MG63 (cell line): ENCODE data around the gene BEND6. TPM values are rescaled to one million over a fixed set of nuclear protein-coding genes. Genes with fewer than 3 reads are reported as not detected.

Experiments used
- DNase-seq: peaks from one replicate; pipeline ENCODE4 v3.0.0-alpha.2; 2020
- H3K27me3 ChIP-seq: fragments of 250-450 bp; sonication (Bioruptor Pico); 2 replicates; pipeline ENCODE4 v1.5.1; 2020; ENCODE audit warnings: mild to moderate bottlenecking, moderate library complexity
- H3K36me3 ChIP-seq: fragments of 250-450 bp; sonication (Bioruptor Pico); 2 replicates; pipeline ENCODE4 v1.5.1; 2020; ENCODE audit warnings: mild to moderate bottlenecking, moderate library complexity
- H3K4me3 ChIP-seq: fragments of 250-450 bp; sonication (Bioruptor Pico); 2 replicates; pipeline ENCODE4 v1.5.1; 2020; ENCODE audit warnings: mild to moderate bottlenecking, moderate library complexity
- H3K9me3 ChIP-seq: fragments of 250-450 bp; sonication (Bioruptor Pico); 2 replicates; pipeline ENCODE4 v1.5.1; 2020; ENCODE audit warnings: mild to moderate bottlenecking, moderate library complexity
- total RNA-seq: library from RNA; depleted of rRNA; stranded (reverse); fragments of >200 nt; shearing (Covaris generic); gene quantifications from 2 replicates; pipeline ENCODE4 v1.2.3, GENCODE V29; 2014; ENCODE audit warnings: low replicate concordance

BEND6 gene
- total RNA-seq, 1 experiment from 2014 or later: 0.49 TPM

GRCh38 chr6:56958481-56958880 is 3.6 kb downstream of the BEND6 start:
- DNase-seq: peak; percentile 13
- no peaks in the 10 kb centered on the region for H3K36me3 ChIP-seq
- H3K4me3 ChIP-seq: no peak overlapping the region
- no peaks in the 10 kb centered on the region for H3K9me3 ChIP-seq
- H3K27me3 ChIP-seq: no peaks in the 10 kb centered on the region

- Histone ChIP-seq H3K36me3 (no peaks in the 10 kb centered on the region), H3K27me3 (no peaks in the 10 kb centered on the region), H3K9me3 (no peaks in the 10 kb centered on the region), H3K4me3 (no peak overlapping the region)
- peak; percentile 28 for DNase-seq
These were observed 4.2 kb downstream of the BEND6 start for GRCh38 chr6:56959094-56959493.

- H3K36me3 ChIP-seq: no peaks in the 10 kb centered on the region
- DNase-seq: no peak
- no peaks in the 10 kb centered on the region for H3K27me3 ChIP-seq
- H3K4me3 ChIP-seq: no peak overlapping the region
- no peaks in the 10 kb centered on the region for H3K9me3 ChIP-seq
These were observed 5.0 kb downstream of the BEND6 start for GRCh38 chr6:56959938-56960337.

- Histone ChIP-seq H3K9me3 (no peaks in the 10 kb centered on the region), H3K36me3 (no peaks in the 10 kb centered on the region), H3K4me3 (no peak overlapping the region), H3K27me3 (no peaks in the 10 kb centered on the region)
- DNase-seq: no peak
These were observed 6.2 kb downstream of the BEND6 start for GRCh38 chr6:56961151-56961550.

GRCh38 chr6:56962441-56962840 is 7.5 kb downstream of the BEND6 start:
- Histone ChIP-seq H3K9me3 (no peaks in the 10 kb centered on the region), H3K27me3 (no peaks in the 10 kb centered on the region), H3K4me3 (no peak overlapping the region), H3K36me3 (no peaks in the 10 kb centered on the region)
- DNase-seq: peak; percentile 50

- Histone ChIP-seq H3K9me3 (no peaks in the 10 kb centered on the region), H3K36me3 (no peaks in the 10 kb centered on the region), H3K27me3 (no peaks in the 10 kb centered on the region), H3K4me3 (no peak overlapping the region)
- DNase-seq: no peak
These were observed 8.1 kb downstream of the BEND6 start for GRCh38 chr6:56963043-56963442.

GRCh38 chr6:56963793-56964192 is 8.9 kb downstream of the BEND6 start:
- H3K4me3 ChIP-seq: no peak overlapping the region
- no peaks in the 10 kb centered on the region for H3K9me3 ChIP-seq
- H3K36me3 ChIP-seq: no peaks in the 10 kb centered on the region
- DNase-seq: no peak
- H3K27me3 ChIP-seq: no peaks in the 10 kb centered on the region

GRCh38 chr6:56965126-56965525 is 10.2 kb downstream of the BEND6 start:
- Histone ChIP-seq H3K4me3 (no peak overlapping the region), H3K36me3 (no peaks in the 10 kb centered on the region), H3K9me3 (no peaks in the 10 kb centered on the region), H3K27me3 (no peaks in the 10 kb centered on the region)
- no peak for DNase-seq

GRCh38 chr6:56970849-56971248 is 15.9 kb downstream of the BEND6 start:
- Histone ChIP-seq H3K4me3 (no peak overlapping the region), H3K36me3 (no peaks in the 10 kb centered on the region), H3K27me3 (no peaks in the 10 kb centered on the region), H3K9me3 (no peaks in the 10 kb centered on the region)
- no peak for DNase-seq

- no peak for DNase-seq
- Histone ChIP-seq H3K4me3 (no peak overlapping the region), H3K36me3 (no peaks in the 10 kb centered on the region), H3K9me3 (peaks cover 6% of the 10 kb centered on the region), H3K27me3 (no peaks in the 10 kb centered on the region)
These were observed 22.3 kb downstream of the BEND6 start for GRCh38 chr6:56977192-56977591.

- peaks cover 6% of the 10 kb centered on the region for H3K9me3 ChIP-seq
These were observed 23.6 kb downstream of the BEND6 start for GRCh38 chr6:56978530-56978929.

GRCh38 chr6:56984361-56984760 is 29.5 kb downstream of the BEND6 start:
- DNase-seq: no peak
- no peaks in the 10 kb centered on the region for H3K36me3 ChIP-seq
- H3K27me3 ChIP-seq: no peaks in the 10 kb centered on the region

More at GRCh38 chr6:56978530-56978929, 23.6 kb downstream of the BEND6 start:
- H3K4me3 ChIP-seq: no peak overlapping the region
- no peaks in the 10 kb centered on the region for H3K27me3 ChIP-seq
- no peaks in the 10 kb centered on the region for H3K36me3 ChIP-seq
- DNase-seq: no peak

GRCh38 chr6:56984884-56985283 is 30.0 kb downstream of the BEND6 start:
- DNase-seq: no peak
- no peaks in the 10 kb centered on the region for H3K27me3 ChIP-seq
- no peaks in the 10 kb centered on the region for H3K36me3 ChIP-seq
- H3K4me3 ChIP-seq: no peak overlapping the region
- H3K9me3 ChIP-seq: no peaks in the 10 kb centered on the region

More at GRCh38 chr6:56984361-56984760, 29.5 kb downstream of the BEND6 start:
- H3K9me3 ChIP-seq: no peaks in the 10 kb centered on the region
- H3K4me3 ChIP-seq: no peak overlapping the region

- DNase-seq: no peak
- Histone ChIP-seq H3K4me3 (no peak overlapping the region), H3K36me3 (no peaks in the 10 kb centered on the region), H3K9me3 (no peaks in the 10 kb centered on the region), H3K27me3 (no peaks in the 10 kb centered on the region)
These were observed 31.7 kb downstream of the BEND6 start for GRCh38 chr6:56986611-56987010.

- no peak for DNase-seq
- Histone ChIP-seq H3K4me3 (no peak overlapping the region), H3K9me3 (no peaks in the 10 kb centered on the region), H3K36me3 (no peaks in the 10 kb centered on the region), H3K27me3 (no peaks in the 10 kb centered on the region)
These were observed 33.2 kb downstream of the BEND6 start for GRCh38 chr6:56988145-56988544.

- Histone ChIP-seq H3K4me3 (no peak overlapping the region), H3K27me3 (no peaks in the 10 kb centered on the region)
These were observed 37.1 kb downstream of the BEND6 start for GRCh38 chr6:56992036-56992435.

GRCh38 chr6:56992703-56993102 is 37.8 kb downstream of the BEND6 start:
- no peaks in the 10 kb centered on the region for H3K36me3 ChIP-seq
- no peaks in the 10 kb centered on the region for H3K27me3 ChIP-seq
- H3K9me3 ChIP-seq: no peaks in the 10 kb centered on the region
- no peak overlapping the region for H3K4me3 ChIP-seq
- no peak for DNase-seq

More at GRCh38 chr6:56992036-56992435, 37.1 kb downstream of the BEND6 start:
- H3K36me3 ChIP-seq: no peaks in the 10 kb centered on the region
- no peak for DNase-seq
- no peaks in the 10 kb centered on the region for H3K9me3 ChIP-seq

- Histone ChIP-seq H3K9me3 (no peaks in the 10 kb centered on the region), H3K27me3 (no peaks in the 10 kb centered on the region), H3K4me3 (no peak overlapping the region), H3K36me3 (no peaks in the 10 kb centered on the region)
- DNase-seq: no peak
These were observed 40.5 kb downstream of the BEND6 start for GRCh38 chr6:56995347-56995902.

- Histone ChIP-seq H3K9me3 (no peaks in the 10 kb centered on the region), H3K36me3 (no peaks in the 10 kb centered on the region), H3K27me3 (no peaks in the 10 kb centered on the region), H3K4me3 (no peak overlapping the region)
- no peak for DNase-seq
These were observed 41.5 kb downstream of the BEND6 start for GRCh38 chr6:56996401-56996800.
